Activated CD4-positive, alpha-beta T cell treated with anti-CD3 and anti-CD28 coated beads, Interleukin-2, amount 50 U/mL, for 24 hours (primary cell): ENCODE data around the gene ERG.

Experiments
- DNase-seq, 2 donors: peaks; one replicate each; pipeline ENCODE4 v3.0.0-alpha.2; 2020; ENCODE audit warnings: low read depth in 1 of 2, low spot score in 1 of 2

Gene ERG

DNA sequence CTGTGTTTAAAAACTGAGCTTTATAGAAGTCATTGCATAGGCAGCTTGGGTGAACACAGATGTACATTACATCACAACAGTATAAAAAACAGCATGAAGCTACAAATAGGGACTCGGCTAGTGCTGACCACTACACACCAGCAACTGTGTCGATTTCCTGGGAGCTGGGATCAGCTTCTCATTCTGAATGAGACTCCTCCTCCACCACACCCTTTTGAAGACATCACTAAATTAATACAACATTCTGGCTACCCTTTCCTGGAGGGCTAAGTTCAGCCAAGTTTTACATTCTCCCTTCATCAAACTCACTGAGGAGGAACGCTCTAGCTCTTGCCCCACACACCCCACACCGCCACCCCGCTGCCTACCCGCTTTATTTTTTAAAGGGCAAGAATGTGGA is 102.7 kb downstream of the ERG start:
- no peak for DNase-seq

DNA sequence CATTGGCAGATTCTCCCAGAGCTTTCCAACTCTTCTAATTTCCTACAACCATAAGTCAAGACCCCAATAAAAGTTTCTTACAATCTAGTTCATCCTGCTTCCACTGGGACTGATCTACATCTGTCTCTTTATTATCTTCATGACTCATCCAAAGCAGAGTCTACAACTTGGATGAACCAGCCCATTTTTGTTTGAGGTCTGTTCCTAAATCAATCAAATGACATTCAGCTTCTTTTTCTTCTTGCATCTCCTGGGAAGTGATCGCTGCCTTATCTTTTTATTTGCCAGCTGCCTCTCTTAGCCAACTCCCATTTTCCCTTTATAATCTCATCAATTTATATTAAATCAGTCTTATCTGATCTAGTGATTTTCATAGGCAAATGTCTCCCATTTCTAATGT is 105.6 kb downstream of the ERG start:
- no peak for DNase-seq

DNA sequence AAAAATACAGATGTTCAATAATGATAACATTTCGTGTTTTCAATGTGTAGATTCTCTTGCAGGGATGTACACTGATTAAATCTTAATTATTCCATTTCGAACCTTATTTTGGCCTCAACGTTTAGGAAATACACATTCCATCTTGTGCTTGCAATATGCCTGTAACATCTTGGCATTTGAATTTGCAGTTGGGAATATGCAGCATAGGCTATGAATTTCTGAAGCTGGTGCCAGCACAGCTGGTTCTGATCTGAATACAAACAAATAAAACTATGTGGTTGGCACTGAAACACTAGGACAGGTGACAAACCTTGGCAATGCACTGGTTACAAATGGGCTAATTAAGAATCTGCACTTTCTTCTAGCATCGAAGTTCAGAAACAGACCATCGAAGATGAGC is 108.4 kb downstream of the ERG start:
- no peak for DNase-seq

DNA sequence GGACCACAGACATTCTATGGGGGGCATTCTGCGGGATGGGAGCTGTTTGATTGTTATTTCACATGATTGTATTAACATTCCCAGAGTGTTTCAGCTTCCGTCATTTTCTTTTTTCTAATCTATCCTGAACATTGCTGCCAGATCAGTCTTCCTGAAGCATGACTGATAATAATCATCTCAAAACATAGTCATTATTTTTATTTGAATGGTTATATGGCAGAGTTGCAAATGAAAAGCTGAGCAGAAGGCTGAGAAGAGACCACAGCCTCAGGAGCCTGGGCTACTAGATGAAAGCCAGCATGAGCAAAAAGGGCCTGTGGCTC is 109.0 kb downstream of the ERG start:
- no peak for DNase-seq

DNA sequence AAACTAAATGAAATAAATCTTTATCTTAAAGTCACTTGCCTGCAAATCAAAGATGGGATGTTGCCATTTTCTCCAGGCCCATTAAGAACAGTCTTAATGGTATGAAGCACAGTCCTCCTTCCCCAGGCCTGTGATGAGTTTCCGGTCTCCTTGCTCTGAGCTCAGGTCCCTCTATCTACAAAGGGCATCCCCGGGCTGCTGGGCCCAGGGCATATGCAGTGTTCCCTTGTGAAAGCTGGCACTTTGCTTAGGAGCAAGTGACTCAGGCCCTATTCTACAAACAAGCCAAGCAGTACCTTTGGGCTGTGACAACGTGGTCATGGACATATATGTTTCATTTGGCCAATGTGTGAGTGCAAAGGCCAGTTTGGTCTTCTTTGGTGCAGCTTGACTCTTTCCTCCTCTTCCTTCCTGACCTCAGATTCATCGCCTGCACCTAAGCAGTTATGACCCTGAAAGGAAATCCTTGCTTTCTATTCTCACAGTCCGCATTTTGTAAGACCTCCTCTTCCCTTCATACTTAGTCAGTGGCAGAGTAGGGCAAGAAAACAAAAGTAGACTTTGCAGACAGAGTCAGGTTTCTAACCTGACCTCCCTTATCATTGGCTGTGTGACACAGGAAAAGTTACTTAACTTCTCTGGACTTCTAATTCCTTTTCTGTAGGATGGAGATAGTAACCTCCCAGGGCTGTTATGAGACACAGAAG is 109.5 kb downstream of the ERG start:
- no peak for DNase-seq

DNA sequence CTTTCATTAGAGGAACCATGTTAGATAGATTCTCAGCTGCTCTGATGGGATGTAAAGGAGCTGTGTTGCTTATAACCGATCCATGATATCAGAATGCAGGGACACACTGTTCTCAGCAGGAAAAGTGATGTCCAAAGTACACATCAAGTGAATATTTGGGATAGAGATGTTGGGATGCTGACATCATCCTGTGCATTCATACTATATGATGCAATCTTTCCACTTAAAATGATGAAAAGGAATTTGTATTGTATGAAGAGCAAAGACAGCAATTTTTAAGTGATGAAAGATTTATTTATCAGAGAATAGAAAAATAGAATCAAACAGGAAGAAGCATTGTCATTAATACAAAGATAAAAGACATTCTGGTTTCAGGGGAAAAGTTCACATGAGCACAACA is 110.1 kb downstream of the ERG start:
- no peak for DNase-seq

DNA sequence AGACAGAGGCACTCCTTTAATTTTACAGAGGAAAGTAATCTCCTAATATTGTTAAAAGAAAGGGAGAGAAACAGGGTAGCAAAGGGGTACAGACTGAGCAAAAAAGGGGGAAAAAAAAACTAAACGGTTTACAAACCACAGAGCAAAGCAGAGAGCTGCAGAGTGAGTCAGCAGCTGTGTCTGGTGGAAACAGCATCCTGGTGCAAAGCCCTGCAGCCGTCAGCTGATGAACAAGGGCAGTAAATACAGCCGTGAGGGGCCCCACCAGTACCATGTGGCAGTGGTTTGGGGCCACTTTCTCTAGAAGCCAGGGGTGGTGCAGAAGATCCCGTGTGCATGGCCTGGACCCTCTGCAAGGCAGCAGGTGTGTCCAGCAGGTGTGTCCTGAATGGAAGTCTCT is 111.3 kb downstream of the ERG start:
- no peak for DNase-seq

DNA sequence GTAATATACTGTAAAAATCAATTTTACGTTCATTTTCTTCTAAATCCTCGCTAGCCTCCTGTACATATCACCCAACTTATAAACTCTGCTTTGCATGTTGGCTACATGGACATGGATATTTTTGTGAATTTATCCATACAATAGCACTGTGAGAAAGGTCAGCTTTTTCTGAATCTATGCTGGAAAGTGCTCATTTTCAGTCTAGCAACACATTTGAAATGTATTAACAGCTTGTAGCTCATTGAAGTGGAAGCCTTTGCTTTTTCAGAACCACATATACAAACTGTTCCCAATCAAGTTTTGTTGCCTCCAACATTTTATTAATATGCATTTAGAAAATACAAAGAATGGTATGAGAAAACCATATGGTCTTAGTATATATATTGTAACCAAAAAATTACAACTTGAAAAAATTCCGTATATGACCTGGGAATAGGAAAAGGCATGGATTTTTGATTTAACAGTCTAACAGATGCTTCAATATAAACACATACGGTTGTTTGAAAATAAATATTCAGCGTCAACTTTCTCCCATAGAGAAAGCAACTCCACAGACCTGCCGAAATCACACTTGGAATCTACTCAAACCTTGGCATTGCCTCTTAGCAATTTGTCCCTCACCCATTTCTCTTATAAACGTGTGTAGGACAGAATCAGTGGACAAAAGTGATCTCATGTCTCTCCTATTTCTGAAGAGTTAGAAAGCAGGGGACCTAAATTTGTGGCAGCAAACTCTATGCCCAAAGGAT is 112.7 kb downstream of the ERG start:
- DNase-seq, result no peak

DNA sequence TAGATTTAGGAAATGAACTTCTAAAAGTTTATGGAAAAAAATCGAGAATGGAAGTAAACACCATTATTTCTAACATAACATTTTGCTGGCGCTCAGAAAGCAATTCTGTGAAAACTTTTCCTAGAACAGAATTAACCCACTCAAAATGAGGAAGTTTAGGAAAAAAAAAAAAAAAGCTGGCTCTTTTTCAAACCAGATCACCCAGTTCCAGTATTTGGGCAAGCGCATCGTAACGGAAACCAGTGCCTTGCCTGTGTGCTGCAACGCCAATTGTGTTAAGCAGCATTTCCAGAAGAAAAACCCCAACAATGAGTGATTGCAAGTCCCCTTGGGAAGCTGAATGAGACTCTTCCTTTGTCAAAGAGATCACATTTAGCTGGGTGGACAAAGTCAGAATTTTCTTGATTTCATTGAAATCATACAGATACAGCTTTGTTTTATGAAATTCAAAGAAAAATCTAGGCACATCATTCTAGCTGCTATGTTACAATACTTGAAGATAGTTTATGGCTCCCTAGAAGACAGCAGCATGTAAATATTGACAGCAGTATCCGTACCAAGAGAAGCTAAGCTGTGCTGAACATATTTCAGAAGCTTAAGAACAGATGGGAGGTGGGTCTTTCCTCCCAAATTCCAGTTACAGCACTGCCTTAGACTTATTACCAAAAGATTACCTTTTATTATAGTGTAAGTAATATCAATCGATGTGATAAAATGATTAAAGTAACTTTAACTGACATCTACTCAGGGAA is 113.4 kb downstream of the ERG start:
- DNase-seq, result no peak

DNA sequence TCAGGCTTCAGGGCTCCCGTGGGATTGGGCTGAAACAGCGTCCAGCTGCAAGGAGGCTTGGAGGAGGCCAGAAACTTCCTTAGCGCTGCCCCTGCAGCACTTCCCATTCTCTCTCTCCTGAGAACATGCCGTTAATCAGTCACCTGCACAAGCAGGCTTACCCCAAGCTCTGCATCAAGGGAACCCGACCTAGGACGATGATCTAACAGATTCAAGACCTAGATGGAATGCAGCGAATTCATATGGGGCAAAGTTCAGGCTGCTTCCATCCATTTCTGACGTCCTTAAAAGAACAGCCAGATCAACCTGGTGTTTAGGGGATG is 114.1 kb downstream of the ERG start:
- no peak for DNase-seq

DNA sequence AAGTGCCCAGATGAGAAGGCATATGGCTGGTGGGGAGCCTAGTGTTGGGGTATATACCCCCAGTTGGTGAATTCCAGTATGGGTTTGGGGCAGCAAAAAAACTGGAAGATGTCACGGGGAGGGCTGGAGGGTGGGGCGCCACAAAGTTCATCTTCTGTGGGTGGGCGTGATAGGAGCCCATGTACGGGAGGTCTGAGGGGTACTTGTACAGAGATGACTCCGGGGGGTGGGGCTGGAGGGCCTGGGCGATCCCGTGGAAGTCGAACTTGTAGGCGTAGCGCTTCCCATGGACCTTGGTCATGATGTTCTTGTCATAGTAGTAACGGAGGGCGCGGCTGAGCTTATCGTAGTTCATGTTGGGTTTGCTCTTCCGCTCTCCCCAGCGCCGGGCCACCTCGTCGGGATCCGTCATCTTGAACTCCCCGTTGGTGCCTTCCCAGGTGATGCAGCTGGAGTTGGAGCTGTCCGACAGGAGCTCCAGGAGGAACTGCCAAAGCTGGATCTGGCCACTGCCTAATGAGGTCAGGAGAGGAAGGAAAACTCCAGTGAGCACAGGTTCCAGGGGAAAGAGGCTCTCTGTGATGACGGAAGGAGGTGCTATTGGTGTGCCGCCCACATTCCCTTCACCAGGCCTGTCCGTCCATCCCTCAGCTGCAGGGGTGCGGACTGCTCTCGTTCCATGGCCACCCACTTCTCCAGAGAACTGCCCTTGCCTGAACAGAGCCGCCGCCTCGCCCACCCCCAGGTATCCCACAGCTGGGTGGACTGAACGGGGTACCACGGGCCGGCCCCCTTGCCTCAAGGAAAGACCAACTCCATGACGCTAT is 114.7 kb downstream of the ERG start:
- DNase-seq, result no peak

DNA sequence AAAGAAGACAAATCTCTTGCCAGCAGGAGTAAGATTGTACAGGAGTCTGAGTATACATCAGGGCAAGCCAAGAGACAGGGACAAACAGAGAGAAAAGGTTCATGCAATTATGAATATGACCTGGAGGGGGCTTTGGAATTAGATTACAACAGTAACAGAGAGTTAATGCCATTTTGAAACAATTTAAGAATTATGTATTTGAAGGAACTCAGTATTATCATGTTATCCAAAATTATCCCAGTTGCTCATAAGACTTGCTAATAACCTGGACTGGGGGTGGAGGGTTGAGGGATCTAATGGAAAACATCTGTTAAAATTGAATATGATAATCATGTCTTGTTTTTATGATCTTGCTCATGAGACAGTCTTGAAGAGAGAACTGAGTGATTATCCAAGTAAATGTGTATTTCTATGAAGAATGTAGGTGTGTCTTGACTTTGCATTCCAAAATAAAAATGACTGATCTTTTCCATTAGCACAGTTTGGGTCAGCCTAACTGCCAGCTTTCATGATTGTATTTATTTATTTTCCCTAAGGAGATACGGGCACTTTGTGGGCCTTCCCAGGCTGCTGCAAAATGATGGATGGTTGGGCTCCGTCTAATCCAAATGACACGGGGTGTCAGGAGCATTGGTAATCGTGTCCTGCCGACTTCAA is 117.7 kb downstream of the ERG start:
- DNase-seq, result no peak

DNA sequence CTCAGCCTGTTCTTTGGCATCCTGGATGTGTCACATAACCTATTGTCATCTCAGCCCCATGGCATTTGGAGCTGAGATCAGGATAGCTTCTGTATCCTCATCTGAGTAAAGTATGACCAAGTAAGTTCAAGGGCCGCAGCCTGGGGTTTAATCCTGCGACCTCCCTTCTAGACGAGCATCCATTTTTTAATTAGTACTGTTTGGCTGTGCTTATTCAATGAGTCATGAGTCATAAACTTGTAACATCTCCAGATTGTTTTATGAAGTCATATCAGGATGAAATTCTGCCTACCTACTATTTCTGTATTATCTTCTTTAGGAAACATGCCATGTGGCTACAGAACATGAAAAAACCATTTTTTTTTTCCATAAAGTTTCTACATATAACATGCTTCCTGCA is 119.1 kb downstream of the ERG start:
- DNase-seq, result no peak

DNA sequence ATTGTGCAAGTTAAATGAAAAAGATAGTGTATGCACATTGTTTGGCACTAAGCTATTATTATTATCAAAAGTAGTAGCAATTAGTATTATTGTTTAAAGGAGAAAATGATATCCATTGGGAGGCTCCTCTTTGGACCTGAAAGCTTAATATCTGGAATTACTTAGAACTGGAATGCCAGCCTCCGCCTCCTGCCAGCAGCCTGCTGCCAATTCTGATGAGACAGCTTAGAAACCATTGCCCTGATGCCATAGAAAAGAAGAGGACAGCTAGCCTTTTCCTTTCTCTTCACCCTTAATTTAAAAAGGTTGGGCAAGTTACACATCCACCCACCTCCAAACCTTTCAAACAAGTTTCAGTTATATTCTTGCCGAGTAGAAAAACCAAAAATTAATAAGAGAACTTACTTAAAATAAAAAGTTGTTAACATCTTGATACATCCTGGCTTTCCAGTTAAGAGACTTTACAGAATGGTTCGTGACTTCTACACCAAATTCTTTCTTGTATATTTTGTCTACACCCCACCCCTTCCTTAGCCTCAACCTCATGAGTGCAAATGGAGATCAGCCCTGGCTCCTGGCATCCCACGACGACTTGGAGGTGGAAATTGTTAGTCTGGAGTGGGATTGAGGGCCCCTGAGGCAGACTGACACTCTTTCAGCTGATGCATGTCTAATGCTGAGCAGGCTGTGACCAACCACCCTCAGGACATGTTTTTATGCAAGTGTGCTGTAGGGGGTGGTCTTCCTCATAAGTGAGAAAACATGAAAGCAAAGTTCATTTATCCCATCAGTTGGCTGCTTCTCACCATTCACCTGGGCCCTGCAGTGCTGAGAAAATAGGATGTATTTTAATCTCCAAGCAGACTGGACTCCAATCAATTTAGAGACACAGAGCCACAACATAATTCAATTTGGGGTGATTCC is 120.8 kb downstream of the ERG start:
- DNase-seq, result no peak

DNA sequence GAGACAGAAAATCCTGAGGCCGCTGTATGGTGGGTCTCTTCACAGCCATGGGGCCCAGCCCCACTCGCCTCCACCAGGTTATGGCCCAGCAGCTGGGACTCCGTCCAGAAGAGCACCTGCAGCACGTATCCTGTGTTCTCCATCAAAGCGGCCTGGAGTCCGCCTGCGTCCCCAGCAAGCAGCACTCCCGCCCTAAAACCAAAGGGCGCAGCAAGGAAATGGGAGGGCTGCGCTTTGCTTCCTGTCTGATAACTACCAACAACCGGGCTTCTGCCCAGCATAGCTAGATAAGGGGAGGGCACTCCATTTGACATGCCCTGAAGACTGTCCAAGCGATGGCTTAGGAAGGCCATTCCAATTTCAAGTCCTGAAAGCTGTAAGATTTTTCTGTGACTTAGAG is 121.6 kb downstream of the ERG start:
- no peak for DNase-seq

DNA sequence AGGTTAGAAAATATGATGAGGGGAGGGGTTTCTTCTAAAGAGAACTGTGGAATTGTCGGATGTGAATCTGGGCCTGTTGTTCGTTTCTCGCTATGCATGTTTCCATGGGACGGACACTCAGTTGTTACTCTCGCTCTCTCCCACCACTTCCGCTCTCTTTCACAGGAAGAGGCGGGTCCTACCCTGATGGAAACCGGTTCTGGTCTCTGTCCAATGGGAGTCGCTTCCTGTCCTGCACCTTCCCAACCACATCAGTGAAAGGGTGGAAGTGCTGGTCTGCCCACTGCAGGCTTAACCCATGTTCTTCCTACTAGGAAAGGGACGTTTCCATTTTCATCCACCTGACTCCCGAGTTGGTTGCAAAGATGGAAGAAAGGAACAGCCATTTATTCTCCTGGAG is 122.0 kb downstream of the ERG start:
- no peak for DNase-seq

DNA sequence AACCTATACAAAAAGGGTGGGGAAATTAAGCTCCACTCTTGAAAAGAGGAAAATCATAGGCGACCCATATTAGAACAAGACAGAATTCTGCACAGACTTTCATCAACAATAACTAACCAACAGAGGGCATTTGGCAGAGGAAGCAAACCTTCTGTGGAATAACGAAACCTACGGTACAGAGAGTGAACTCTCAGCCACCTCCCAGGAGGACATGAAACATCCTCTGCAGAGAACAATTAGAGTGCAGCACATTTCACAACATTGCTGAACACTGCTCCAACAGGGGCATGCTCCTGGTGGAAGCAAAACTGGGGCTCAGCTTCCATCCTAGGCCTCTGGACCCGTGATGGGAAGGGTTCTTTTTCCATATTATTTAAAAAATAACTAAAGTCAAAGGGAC is 130.6 kb downstream of the ERG start:
- no peak for DNase-seq

DNA sequence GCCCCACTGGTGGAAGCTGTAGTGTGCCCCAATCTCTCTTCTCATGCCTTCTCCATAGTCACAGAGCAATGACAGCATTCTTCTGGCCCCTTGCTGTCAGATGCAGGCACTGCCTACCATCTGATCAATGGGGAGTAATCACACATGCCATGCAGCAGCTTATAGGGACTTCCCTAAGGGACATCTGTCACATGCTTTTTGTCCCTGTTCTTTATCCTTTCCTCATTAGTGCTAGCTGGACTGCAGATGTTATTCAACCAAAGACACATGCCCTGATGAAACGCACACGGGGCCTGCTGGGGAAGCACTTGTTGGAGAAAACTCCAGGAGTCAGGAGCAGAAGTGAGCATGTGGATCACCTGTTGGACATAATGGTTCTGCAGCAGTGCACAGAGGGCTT is 132.8 kb downstream of the ERG start:
- DNase-seq, result no peak

DNA sequence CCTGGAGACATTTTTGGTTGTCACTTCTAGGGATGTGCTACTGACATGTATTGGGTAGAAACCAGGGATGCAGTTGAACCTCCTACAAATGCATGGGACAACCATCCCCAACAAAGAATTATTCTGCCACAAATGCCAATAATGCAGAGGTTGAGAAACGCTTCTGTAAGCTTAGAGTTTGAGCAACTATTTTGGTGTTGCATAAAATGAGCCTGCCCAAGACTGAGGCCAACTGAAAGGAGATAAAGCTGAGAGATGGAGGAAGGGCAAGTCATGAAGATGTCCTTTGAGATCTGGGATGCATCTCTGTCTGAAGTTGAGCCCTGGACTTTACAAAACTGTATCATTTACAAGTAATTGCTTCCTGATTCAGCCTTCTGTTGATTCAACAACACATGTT is 134.6 kb downstream of the ERG start:
- no peak for DNase-seq

DNA sequence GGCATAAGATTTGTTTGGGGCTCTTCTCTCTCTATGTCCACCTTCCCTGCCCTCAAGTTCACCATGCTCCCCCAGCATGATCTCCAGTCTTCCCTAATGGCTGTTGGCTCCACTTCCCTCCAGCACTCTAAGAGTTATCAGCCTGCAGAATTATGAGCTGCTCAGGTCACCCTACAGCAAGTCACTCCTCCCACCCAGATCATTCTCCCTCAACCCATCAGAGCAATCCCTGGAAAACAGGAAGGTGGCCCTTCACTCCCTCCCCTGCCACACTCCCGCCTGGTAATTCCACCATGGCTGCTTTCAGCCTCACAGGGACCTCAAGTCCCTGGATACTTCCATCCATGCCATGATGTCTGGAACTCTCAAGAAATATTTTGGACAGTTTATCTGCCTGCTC is 137.0 kb downstream of the ERG start:
- no peak for DNase-seq
